Measurements from ENCODE around the gene RALGAPA1. TPM values are rescaled to one million over a fixed set of nuclear protein-coding genes. Genes with fewer than 3 reads are reported as not detected.
"Not testable (repeated sequence)": the region's sequence is repeated elsewhere in the genome, so short reads cannot be mapped to it uniquely, and the experiment has no call there.

The RALGAPA1 gene
- total and polyA plus RNA-seq, 9 of the 15 experiments (the other 6 are each of a cell fraction or from before 2014, with no cell fraction given), result 2.5 to 16.3 (median 6.2) TPM

- H3K4me3 ChIP-seq; H3K79me2 ChIP-seq (ENCODE audit: control insufficient read depth, insufficient read depth, low read length); H3K27me3 ChIP-seq (ENCODE audit: control insufficient read depth in 2 of 2, insufficient read depth in 2 of 2, low read length in 2 of 2); ATAC-seq; H3K9me1 ChIP-seq (ENCODE audit: control insufficient read depth, insufficient read depth, low read length); H3K9ac ChIP-seq (ENCODE audit: insufficient read depth in 1 of 2, low read depth in 2 of 2, low read length in 2 of 2); H3K36me3 ChIP-seq (ENCODE audit: control insufficient read depth, insufficient read depth, low read length); H4K20me1 ChIP-seq (replicated peaks; ENCODE audit: control insufficient read depth, insufficient read depth, low read length); FAIRE-seq; intact Hi-C loops (cut with micrococcal nuclease); H2AFZ ChIP-seq (ENCODE audit: low read depth, low read length); H3K4me1 ChIP-seq (replicated peaks in 1 of 2; ENCODE audit: control insufficient read depth in 2 of 2, insufficient read depth in 2 of 2, low read length in 2 of 2); BruUV-seq (replicated peaks); DNase-seq (ENCODE audit: extremely low read depth in 1 of 4, low spot score in 3 of 4); H3K9me3 ChIP-seq (replicated peaks; ENCODE audit: control insufficient read depth, insufficient read depth, low read depth, low read length); H3K27ac ChIP-seq (ENCODE audit: extremely low read depth, low read depth, low read length); POLR2A ChIA-PET; H3K4me2 ChIP-seq (ENCODE audit: insufficient read depth, low read length); in situ Hi-C loops (cut with MboI); CTCF ChIA-PET (ENCODE audit: low intra/inter-chr PET ratio): not testable (repeated sequence)
- TF ChIP-seq ZNF146 (CRISPR knock-in tag; IDR thresholded peaks at IDR 0.05; ENCODE audit: unreplicated experiment), result peak; percentile 31
- 63% methylated on average over 3 of the region's 3 CpGs for WGBS (ENCODE audit: insufficient coverage, low coverage, missing lambda C conversion rate)
Measured at GRCh38 chr14:35587373-35587772, 221.7 kb downstream of the RALGAPA1 start.

- intact Hi-C loops (cut with micrococcal nuclease) (no loop called here), in situ Hi-C loops (cut with MboI) (no loop called here)
- Histone ChIP-seq H3K36me3 (ENCODE audit: control insufficient read depth, insufficient read depth, low read length) (no peaks in the 10 kb centered on the region), H3K4me2 (ENCODE audit: insufficient read depth, low read length) (no peak overlapping the region), H3K27ac (ENCODE audit: extremely low read depth, low read depth, low read length) (no peak overlapping the region), H3K9me1 (ENCODE audit: control insufficient read depth, insufficient read depth, low read length) (no peaks in the 10 kb centered on the region), H4K20me1 (replicated peaks; ENCODE audit: control insufficient read depth, insufficient read depth, low read length) (no peaks in the 10 kb centered on the region), H3K4me1 (replicated peaks in 1 of 2; ENCODE audit: control insufficient read depth in 2 of 2, insufficient read depth in 2 of 2, low read length in 2 of 2) (no peaks in the 10 kb centered on the region), H3K27me3 (ENCODE audit: control insufficient read depth in 2 of 2, insufficient read depth in 2 of 2, low read length in 2 of 2) (no peaks in the 10 kb centered on the region), H3K9ac (ENCODE audit: insufficient read depth in 1 of 2, low read depth in 2 of 2, low read length in 2 of 2) (no peak overlapping the region), H2AFZ (ENCODE audit: low read depth, low read length) (no peak overlapping the region), H3K9me3 (replicated peaks; ENCODE audit: control insufficient read depth, insufficient read depth, low read depth, low read length) (no peaks in the 10 kb centered on the region), H3K4me3 (no peak overlapping the region), H3K79me2 (ENCODE audit: control insufficient read depth, insufficient read depth, low read length) (no peaks in the 10 kb centered on the region)
- ChIA-PET POLR2A (no interaction called here), CTCF (ENCODE audit: low intra/inter-chr PET ratio) (no interaction called here)
- no peak for ATAC-seq
- FAIRE-seq, result no peak
- TF ChIP-seq PHF8 (IDR thresholded peaks at IDR 0.05; ENCODE audit: borderline replicate concordance, low read length) (no peak), E4F1 (CRISPR knock-in tag; IDR thresholded peaks at IDR 0.05; ENCODE audit: borderline replicate concordance) (no peak), SMAD2 (IDR thresholded peaks at IDR 0.05; ENCODE audit: low read depth, low read length) (no peak), ZNF696 (CRISPR knock-in tag; conservative IDR thresholded peaks at IDR 0.05) (no peak), MYC (IDR thresholded peaks at IDR 0.05; ENCODE audit: low read depth, low read length) (no peak), MYC (CRISPR knock-in tag; IDR thresholded peaks at IDR 0.05; ENCODE audit: borderline replicate concordance, low read depth) (no peak), MCM2 (IDR thresholded peaks at IDR 0.05; ENCODE audit: low read depth) (no peak), YY1 (IDR thresholded peaks at IDR 0.05; ENCODE audit: borderline replicate concordance in 1 of 3, control insufficient read depth in 1 of 3, extremely low read depth in 1 of 3, insufficient read depth in 3 of 3, insufficient read length in 1 of 3, insufficient replicate concordance in 2 of 3, low read depth in 1 of 3, low read length in 2 of 3) (no peak)
- TF ChIP-seq, protein P1, sequence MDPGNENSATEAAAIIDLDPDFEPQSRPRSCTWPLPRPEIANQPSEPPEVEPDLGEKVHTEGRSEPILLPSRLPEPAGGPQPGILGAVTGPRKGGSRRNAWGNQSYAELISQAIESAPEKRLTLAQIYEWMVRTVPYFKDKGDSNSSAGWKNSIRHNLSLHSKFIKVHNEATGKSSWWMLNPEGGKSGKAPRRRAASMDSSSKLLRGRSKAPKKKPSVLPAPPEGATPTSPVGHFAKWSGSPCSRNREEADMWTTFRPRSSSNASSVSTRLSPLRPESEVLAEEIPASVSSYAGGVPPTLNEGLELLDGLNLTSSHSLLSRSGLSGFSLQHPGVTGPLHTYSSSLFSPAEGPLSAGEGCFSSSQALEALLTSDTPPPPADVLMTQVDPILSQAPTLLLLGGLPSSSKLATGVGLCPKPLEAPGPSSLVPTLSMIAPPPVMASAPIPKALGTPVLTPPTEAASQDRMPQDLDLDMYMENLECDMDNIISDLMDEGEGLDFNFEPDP (CRISPR knock-in tag; IDR thresholded peaks at IDR 0.05), result no peak
- no TSS peak for BruUV-seq (replicated peaks)
- DNase-seq (ENCODE audit: extremely low read depth in 1 of 4, low spot score in 3 of 4), result no peak
Measured at GRCh38 chr14:35578639-35579038, 230.5 kb downstream of the RALGAPA1 start.

Measured in K562 (cell line).